ENCODE results near the gene RGS7. TPM values are rescaled to one million over a fixed set of nuclear protein-coding genes. Genes with fewer than 3 reads are reported as not detected.

Gene RGS7
- total RNA-seq, 1 donor from 2014 or later, result not detected

GRCh38 chr1:241131636-241132194 lies 225.3 kb downstream of the RGS7 start:
- Histone ChIP-seq H3K4me1 (no peaks in the 10 kb centered on the region), H3K4me3 (no peak overlapping the region), H3K9me3 (no peaks in the 10 kb centered on the region), H3K27me3 (no peaks in the 10 kb centered on the region), H3K27ac (no peak overlapping the region), H3K36me3 (no peaks in the 10 kb centered on the region)
- TF ChIP-seq POLR2AphosphoS5 (IDR thresholded peaks at IDR 0.05; ENCODE audit: insufficient read depth in 1 of 2, low read depth in 1 of 2), result no peak
- TF ChIP-seq CTCF (IDR thresholded peaks at IDR 0.05), result no peak
- no peak for TF ChIP-seq POLR2A (IDR thresholded peaks at IDR 0.05)
- no peak for DNase-seq (ENCODE audit: extremely low spot score in 2 of 2)
- intact Hi-C loops (cut with DNase I), result no loop called here

- Histone ChIP-seq H3K27me3 (no peaks in the 10 kb centered on the region), H3K27ac (no peak overlapping the region), H3K9me3 (no peaks in the 10 kb centered on the region), H3K36me3 (no peaks in the 10 kb centered on the region), H3K4me1 (no peaks in the 10 kb centered on the region), H3K4me3 (no peak overlapping the region)
- DNase-seq (ENCODE audit: extremely low spot score in 2 of 2), result no peak
- TF ChIP-seq POLR2A (IDR thresholded peaks at IDR 0.05), result no peak
- no peak for TF ChIP-seq CTCF (IDR thresholded peaks at IDR 0.05)
- TF ChIP-seq POLR2AphosphoS5 (IDR thresholded peaks at IDR 0.05; ENCODE audit: insufficient read depth in 1 of 2, low read depth in 1 of 2), result no peak
- intact Hi-C loops (cut with DNase I), result no loop called here
Observed at GRCh38 chr1:241130881-241131280, 226.1 kb downstream of the RGS7 start.

GRCh38 chr1:241129207-241129960 lies 227.6 kb downstream of the RGS7 start:
- Histone ChIP-seq H3K4me3 (no peak overlapping the region), H3K27ac (no peak overlapping the region), H3K36me3 (no peaks in the 10 kb centered on the region), H3K4me1 (no peaks in the 10 kb centered on the region), H3K27me3 (no peaks in the 10 kb centered on the region), H3K9me3 (no peaks in the 10 kb centered on the region)
- no peak for DNase-seq (ENCODE audit: extremely low spot score in 2 of 2)
- TF ChIP-seq POLR2AphosphoS5 (IDR thresholded peaks at IDR 0.05; ENCODE audit: insufficient read depth in 1 of 2, low read depth in 1 of 2) (no peak), POLR2A (IDR thresholded peaks at IDR 0.05) (no peak), CTCF (IDR thresholded peaks at IDR 0.05) (no peak)
- intact Hi-C loops (cut with DNase I), result no loop called here

GRCh38 chr1:241125286-241125685 lies 231.7 kb downstream of the RGS7 start:
- TF ChIP-seq POLR2A (IDR thresholded peaks at IDR 0.05) (no peak), CTCF (IDR thresholded peaks at IDR 0.05) (no peak), POLR2AphosphoS5 (IDR thresholded peaks at IDR 0.05; ENCODE audit: insufficient read depth in 1 of 2, low read depth in 1 of 2) (no peak)
- H3K9me3 ChIP-seq, result no peaks in the 10 kb centered on the region
- no peak for DNase-seq (ENCODE audit: extremely low spot score in 2 of 2)
- H3K36me3 ChIP-seq, result no peaks in the 10 kb centered on the region
- H3K27ac ChIP-seq, result no peak overlapping the region
- H3K4me3 ChIP-seq, result no peak overlapping the region
- intact Hi-C loops (cut with DNase I), result no loop called here
- H3K4me1 ChIP-seq, result no peaks in the 10 kb centered on the region
- no peaks in the 10 kb centered on the region for H3K27me3 ChIP-seq

GRCh38 chr1:241118049-241118448 lies 239.0 kb downstream of the RGS7 start:
- TF ChIP-seq CTCF (IDR thresholded peaks at IDR 0.05) (no peak), POLR2A (IDR thresholded peaks at IDR 0.05) (no peak), POLR2AphosphoS5 (IDR thresholded peaks at IDR 0.05; ENCODE audit: insufficient read depth in 1 of 2, low read depth in 1 of 2) (no peak)
- no peaks in the 10 kb centered on the region for H3K27me3 ChIP-seq
- intact Hi-C loops (cut with DNase I), result no loop called here
- H3K36me3 ChIP-seq, result no peaks in the 10 kb centered on the region
- H3K4me1 ChIP-seq, result no peaks in the 10 kb centered on the region
- H3K27ac ChIP-seq, result no peak overlapping the region
- no peak for DNase-seq (ENCODE audit: extremely low spot score in 2 of 2)
- H3K9me3 ChIP-seq, result no peaks in the 10 kb centered on the region
- no peak overlapping the region for H3K4me3 ChIP-seq

All from vagina (tissue), 2 donors.